ENCODE measurements around the gene SNAP29. TPM values are rescaled to one million over a fixed set of nuclear protein-coding genes. Genes with fewer than 3 reads are reported as not detected.

SNAP29 gene
- total RNA-seq, 4 donors from 2014 or later = 8.0 to 25.5 (median 20.3) TPM

GRCh38 chr22:20847318-20847822, 11.4 kb upstream of the SNAP29 start:
- Histone ChIP-seq H3K9me3 (no peaks in the 10 kb centered on the region), H3K4me3 (no peak overlapping the region), H3K27me3 (no peaks in the 10 kb centered on the region), H3K27ac (no peak overlapping the region), H3K36me3 (no peaks in the 10 kb centered on the region), H3K4me1 (peaks cover 0 to 15% (median 9%) of the 10 kb centered on the region in 4 donors)
- intact Hi-C loops (cut with DNase I; ENCODE audit: low total_unique reads) (no loop called here), in situ Hi-C loops (cut with MboI; ENCODE audit: low pct_ligation_motif_present in 1 of 4, low pct_unique_long_range_greater_than_20kb in 1 of 4, low sequenced_read_pairs in 3 of 4) (no loop called here)
- TF ChIP-seq EP300 (IDR thresholded peaks at IDR 0.05; ENCODE audit: low read depth) (no peak), POLR2A (IDR thresholded peaks at IDR 0.05) (no peak), POLR2AphosphoS5 (IDR thresholded peaks at IDR 0.05) (no peak), CTCF (IDR thresholded peaks at IDR 0.05) (no peak)
- 94 to 100% methylated on average over 1 to 2 of the region's 2 CpGs for WGBS, 2 donors (ENCODE audit: low coverage in 1 of 2)
- DNase-seq = no peak

GRCh38 chr22:20852076-20852475, 6.7 kb upstream of the SNAP29 start:
- intact Hi-C loops (cut with DNase I; ENCODE audit: low total_unique reads) = no loop called here
- H3K4me3 ChIP-seq = no peak overlapping the region
- H3K27me3 ChIP-seq = no peaks in the 10 kb centered on the region
- peaks cover 1 to 27% (median 9%) of the 10 kb centered on the region in 4 donors for H3K4me1 ChIP-seq
- in situ Hi-C loops (cut with MboI; ENCODE audit: low pct_ligation_motif_present in 1 of 4, low pct_unique_long_range_greater_than_20kb in 1 of 4, low sequenced_read_pairs in 3 of 4) = no loop called here
- no peak overlapping the region for H3K27ac ChIP-seq
- H3K36me3 ChIP-seq = no peaks in the 10 kb centered on the region
- no peak for DNase-seq
- H3K9me3 ChIP-seq = no peaks in the 10 kb centered on the region
- no peak for TF ChIP-seq EP300 (IDR thresholded peaks at IDR 0.05; ENCODE audit: low read depth)
- TF ChIP-seq POLR2A (IDR thresholded peaks at IDR 0.05) = no peak
- no peak for TF ChIP-seq CTCF (IDR thresholded peaks at IDR 0.05)
- no peak for TF ChIP-seq POLR2AphosphoS5 (IDR thresholded peaks at IDR 0.05)
- 75 to 79% methylated on average over 2 to 4 of the region's 4 CpGs for WGBS, 2 donors (ENCODE audit: low coverage in 1 of 2)

GRCh38 chr22:20852503-20852902, 6.3 kb upstream of the SNAP29 start:
- H3K27ac ChIP-seq = no peak overlapping the region
- 78 to 81% methylated on average over 6 of the region's 6 CpGs for WGBS, 2 donors (ENCODE audit: low coverage in 1 of 2)
- no peaks in the 10 kb centered on the region for H3K27me3 ChIP-seq
- no peaks in the 10 kb centered on the region for H3K9me3 ChIP-seq
- peaks cover 2 to 32% (median 13%) of the 10 kb centered on the region in 4 donors for H3K4me1 ChIP-seq
- in situ Hi-C loops (cut with MboI; ENCODE audit: low pct_ligation_motif_present in 1 of 4, low pct_unique_long_range_greater_than_20kb in 1 of 4, low sequenced_read_pairs in 3 of 4) = no loop called here
- no peaks in the 10 kb centered on the region for H3K36me3 ChIP-seq
- intact Hi-C loops (cut with DNase I; ENCODE audit: low total_unique reads) = no loop called here
- no peak for DNase-seq
- H3K4me3 ChIP-seq = no peak overlapping the region
- TF ChIP-seq CTCF (IDR thresholded peaks at IDR 0.05) (no peak), EP300 (IDR thresholded peaks at IDR 0.05; ENCODE audit: low read depth) (no peak), POLR2AphosphoS5 (IDR thresholded peaks at IDR 0.05) (no peak), POLR2A (IDR thresholded peaks at IDR 0.05) (no peak)

GRCh38 chr22:20853236-20853660, 5.6 kb upstream of the SNAP29 start:
- intact Hi-C loops (cut with DNase I; ENCODE audit: low total_unique reads) (no loop called here), in situ Hi-C loops (cut with MboI; ENCODE audit: low pct_ligation_motif_present in 1 of 4, low pct_unique_long_range_greater_than_20kb in 1 of 4, low sequenced_read_pairs in 3 of 4) (no loop called here)
- no peak for DNase-seq
- no peaks in the 10 kb centered on the region for H3K36me3 ChIP-seq
- H3K4me1 ChIP-seq = peaks cover 2 to 37% (median 17%) of the 10 kb centered on the region in 4 donors
- H3K9me3 ChIP-seq = no peaks in the 10 kb centered on the region
- H3K27ac ChIP-seq = no peak overlapping the region
- H3K4me3 ChIP-seq = no peak overlapping the region
- H3K27me3 ChIP-seq = no peaks in the 10 kb centered on the region
- WGBS, 2 donors (ENCODE audit: low coverage in 1 of 2) = 83 to 95% methylated on average over 1 to 3 of the region's 3 CpGs
- no peak for TF ChIP-seq POLR2A (IDR thresholded peaks at IDR 0.05)
- TF ChIP-seq POLR2AphosphoS5 (IDR thresholded peaks at IDR 0.05) = no peak
- no peak for TF ChIP-seq EP300 (IDR thresholded peaks at IDR 0.05; ENCODE audit: low read depth)
- TF ChIP-seq CTCF (IDR thresholded peaks at IDR 0.05) = no peak

Measured in transverse colon (tissue), 4 donors.